GOT3 (cell line): ENCODE results near the gene PDZRN3.
"Not testable (repeated sequence)": the region's sequence is repeated elsewhere in the genome, so short reads cannot be mapped to it uniquely, and the experiment has no call there.

Source experiments
- DNase-seq: peaks from one replicate; lab custom pipeline; 2025; ENCODE audit warnings: mixed read lengths; lab: John Stamatoyannopoulos, UW

Gene PDZRN3

GRCh38 chr3:73586628-73587027 is 38.1 kb downstream of the PDZRN3 start:
- no peak for DNase-seq

GRCh38 chr3:73586190-73586589 is 38.6 kb downstream of the PDZRN3 start:
- DNase-seq = no peak

- DNase-seq = no peak
Measured at GRCh38 chr3:73584873-73585272, 39.9 kb downstream of the PDZRN3 start.

- DNase-seq = no peak
Measured at GRCh38 chr3:73582535-73582934, 42.2 kb downstream of the PDZRN3 start.

- no peak for DNase-seq
Measured at GRCh38 chr3:73581134-73581846, 43.5 kb downstream of the PDZRN3 start.

- DNase-seq = no peak
Measured at GRCh38 chr3:73580343-73580742, 44.4 kb downstream of the PDZRN3 start.

- no peak for DNase-seq
Measured at GRCh38 chr3:73577704-73578103, 47.0 kb downstream of the PDZRN3 start.

- DNase-seq = no peak
Measured at GRCh38 chr3:73576999-73577461, 47.7 kb downstream of the PDZRN3 start.

- DNase-seq = no peak
Measured at GRCh38 chr3:73575953-73576352, 48.8 kb downstream of the PDZRN3 start.

- DNase-seq = no peak
Measured at GRCh38 chr3:73575519-73575918, 49.2 kb downstream of the PDZRN3 start.

GRCh38 chr3:73573204-73573603 is 51.5 kb downstream of the PDZRN3 start:
- DNase-seq = no peak

- no peak for DNase-seq
Measured at GRCh38 chr3:73572368-73572767, 52.4 kb downstream of the PDZRN3 start.

- no peak for DNase-seq
Measured at GRCh38 chr3:73571238-73571794, 53.4 kb downstream of the PDZRN3 start.

GRCh38 chr3:73569246-73569760 is 55.4 kb downstream of the PDZRN3 start:
- DNase-seq = no peak

- no peak for DNase-seq
Measured at GRCh38 chr3:73568371-73568862, 56.3 kb downstream of the PDZRN3 start.

GRCh38 chr3:73565374-73565773 is 59.4 kb downstream of the PDZRN3 start:
- not testable (repeated sequence) for DNase-seq

- DNase-seq = no peak
Measured at GRCh38 chr3:73563896-73564582, 60.7 kb downstream of the PDZRN3 start.

- no peak for DNase-seq
Measured at GRCh38 chr3:73561494-73561893, 63.2 kb downstream of the PDZRN3 start.

- DNase-seq = no peak
Measured at GRCh38 chr3:73559749-73560148, 65.0 kb downstream of the PDZRN3 start.

- no peak for DNase-seq
Measured at GRCh38 chr3:73558727-73559075, 66.0 kb downstream of the PDZRN3 start.

GRCh38 chr3:73557986-73558726 is 66.6 kb downstream of the PDZRN3 start:
- no peak for DNase-seq
